ENCODE data around the gene TAF11. TPM values are rescaled to one million over a fixed set of nuclear protein-coding genes. Genes with fewer than 3 reads are reported as not detected.

TAF11 gene
- total RNA-seq, 4 donors from 2014 or later, result 6.4 to 35.1 (median 19.9) TPM

DNA sequence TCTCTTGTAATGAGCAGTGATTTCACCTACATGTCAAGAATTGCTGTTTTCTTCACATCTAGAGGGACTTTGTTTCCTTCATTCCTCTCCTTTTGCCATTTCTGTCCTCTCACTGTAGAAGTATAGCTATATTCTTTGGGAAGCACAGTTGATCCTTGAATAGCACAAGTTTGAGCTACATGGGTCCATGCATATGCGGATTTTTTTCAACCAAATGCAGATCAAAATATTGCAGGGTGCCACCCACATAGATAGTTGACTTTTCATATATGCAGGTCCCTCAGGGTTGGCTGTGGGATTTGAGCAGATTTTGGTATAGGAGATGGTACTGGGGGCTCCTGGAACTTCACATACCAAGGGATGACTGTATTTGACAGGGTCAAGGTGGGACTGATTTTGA lies 54.9 kb downstream of the TAF11 start:
- Histone ChIP-seq H3K27me3 (no peaks in the 10 kb centered on the region), H3K4me3 (no peak overlapping the region), H3K9me3 (no peaks in the 10 kb centered on the region), H3K27ac (no peak overlapping the region), H3K4me1 (no peaks in the 10 kb centered on the region), H3K36me3 (peaks cover 0 to 20% (median 8%) of the 10 kb centered on the region in 4 donors)
- no peak for DNase-seq
- 94% methylated on average over 1 of the region's 1 CpG; no CpG with 5 or more reads in 1 of the 2 donors for WGBS, 2 donors (ENCODE audit: low coverage in 1 of 2)
- intact Hi-C loops (cut with DNase I; ENCODE audit: low total_unique reads) (no loop called here), in situ Hi-C loops (cut with MboI; ENCODE audit: low pct_ligation_motif_present in 1 of 4, low pct_unique_long_range_greater_than_20kb in 1 of 4, low sequenced_read_pairs in 3 of 4) (no loop called here)
- TF ChIP-seq EP300 (IDR thresholded peaks at IDR 0.05; ENCODE audit: low read depth) (no peak), CTCF (IDR thresholded peaks at IDR 0.05) (no peak), POLR2AphosphoS5 (IDR thresholded peaks at IDR 0.05) (no peak), POLR2A (IDR thresholded peaks at IDR 0.05) (no peak)

GRCh38 chr6:34829137-34829536 lies 58.7 kb downstream of the TAF11 start:
- intact Hi-C loops (cut with DNase I; ENCODE audit: low total_unique reads) (no loop called here), in situ Hi-C loops (cut with MboI; ENCODE audit: low pct_ligation_motif_present in 1 of 4, low pct_unique_long_range_greater_than_20kb in 1 of 4, low sequenced_read_pairs in 3 of 4) (no loop called here)
- Histone ChIP-seq H3K27me3 (no peaks in the 10 kb centered on the region), H3K36me3 (peaks cover 0 to 26% (median 4%) of the 10 kb centered on the region in 4 donors), H3K4me1 (no peaks in the 10 kb centered on the region), H3K27ac (no peak overlapping the region), H3K9me3 (no peaks in the 10 kb centered on the region), H3K4me3 (no peak overlapping the region)
- 84 to 94% methylated on average over 2 of the region's 2 CpGs for WGBS, 2 donors (ENCODE audit: low coverage in 1 of 2)
- TF ChIP-seq POLR2AphosphoS5 (IDR thresholded peaks at IDR 0.05) (no peak), POLR2A (IDR thresholded peaks at IDR 0.05) (no peak), CTCF (IDR thresholded peaks at IDR 0.05) (no peak), EP300 (IDR thresholded peaks at IDR 0.05; ENCODE audit: low read depth) (no peak)
- DNase-seq, result no peak

Other genes with a start within 250 kb of the TAF11 start
- 10 to 100 TPM; 34.8 to 81.0 (median 52.9) TPM for gene ILRUN, start 191.3 kb downstream of the TAF11 start, total RNA-seq
- 100 to 1,000 TPM in 1 of 4 donors, 10 to 100 TPM in 3; 33.3 to 169 (median 39.4) TPM for gene SNRPC, start 130.5 kb downstream of the TAF11 start, total RNA-seq
- gene BLTP3A, start 96.0 kb downstream of the TAF11 start, total RNA-seq, result 10 to 100 TPM in 2 of 4 donors, 1 to 10 TPM in 2; 7.4 to 13.1 (median 9.9) TPM
- 10 to 100 TPM; 37.5 to 44.0 (median 38.9) TPM for gene ANKS1A, start 1.2 kb upstream of the TAF11 start, total RNA-seq

Measured in transverse colon (tissue), 4 donors.